ENCODE data around the gene ZNF76.
A peak's percentile ranks its signal among the peaks of the same experiment; 100 is the strongest.

The ZNF76 gene

DNA sequence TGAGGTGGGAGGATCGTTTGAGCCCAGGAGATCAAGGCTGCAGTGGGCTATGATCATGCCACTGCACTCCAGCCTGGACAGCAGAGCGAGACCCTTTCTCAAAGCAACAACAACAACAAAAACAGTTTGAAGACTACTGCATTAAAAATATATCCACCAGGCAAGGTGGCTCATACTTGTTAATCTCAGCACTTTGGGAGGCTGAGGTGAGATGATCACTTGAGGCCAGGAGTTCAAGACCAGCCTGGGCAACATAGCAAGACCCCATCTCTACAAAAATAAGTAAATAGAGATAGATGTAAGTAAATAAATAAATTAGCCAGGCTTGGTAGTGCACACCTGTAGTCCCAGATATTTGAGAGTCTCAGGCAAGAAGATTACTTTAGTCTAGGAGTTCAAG lies 12.5 kb downstream of the ZNF76 start:
- no peak overlapping the region for H3K4me3 ChIP-seq (ENCODE audit: insufficient read depth in 1 of 2, low read depth in 1 of 2, low read length in 2 of 2)
- DNase-seq, result no peak
- no peak overlapping the region for H2BK15ac ChIP-seq (ENCODE audit: low read depth, poor library complexity, severe bottlenecking)

GRCh38 chr6:35273822-35274559 lies 14.5 kb downstream of the ZNF76 start:
- H4K91ac ChIP-seq (ENCODE audit: low read length), result no peak overlapping the region
- H3K23ac ChIP-seq (ENCODE audit: low read length in 2 of 2), result no peak overlapping the region
- WGBS, result 98% methylated on average over 2 of the region's 4 CpGs
- H3K4ac ChIP-seq (ENCODE audit: low read depth in 1 of 2, low read length in 2 of 2), result no peak overlapping the region
- H3K18ac ChIP-seq (ENCODE audit: low read depth in 1 of 2, low read length in 2 of 2), result no peak overlapping the region
- H3K4me3 ChIP-seq (ENCODE audit: insufficient read depth in 1 of 2, low read depth in 1 of 2, low read length in 2 of 2), result no peak overlapping the region
- no peak overlapping the region for H2AK5ac ChIP-seq (ENCODE audit: low read length, severe bottlenecking)
- no peak overlapping the region for H3K4me2 ChIP-seq (ENCODE audit: low read length, poor library complexity, severe bottlenecking)
- H2BK12ac ChIP-seq (ENCODE audit: low read length in 2 of 2), result no peak overlapping the region
- no peaks in the 10 kb centered on the region for H3K4me1 ChIP-seq (ENCODE audit: control insufficient read depth, insufficient read depth, low read depth, low read length)
- H3K9ac ChIP-seq (ENCODE audit: low read length), result peak overlapping the region; percentile 27
- H4K8ac ChIP-seq (ENCODE audit: low read length), result no peak overlapping the region
- H3K14ac ChIP-seq (ENCODE audit: low read length in 2 of 2), result no peak overlapping the region
- H3K27me3 ChIP-seq (ENCODE audit: control insufficient read depth in 1 of 2, insufficient read depth in 1 of 2, low read length in 2 of 2), result no peaks in the 10 kb centered on the region
- H3K27ac ChIP-seq (ENCODE audit: low read length, poor library complexity, severe bottlenecking), result no peak overlapping the region
- H2AFZ ChIP-seq (ENCODE audit: low read depth, low read length), result no peak overlapping the region
- H2BK15ac ChIP-seq (ENCODE audit: low read depth, poor library complexity, severe bottlenecking), result no peak overlapping the region
- H3K9me3 ChIP-seq (ENCODE audit: control insufficient read depth, low read length), result no peaks in the 10 kb centered on the region
- H2BK120ac ChIP-seq (ENCODE audit: low read depth, low read length), result no peak overlapping the region
- H2BK5ac ChIP-seq (ENCODE audit: low read depth, low read length, poor library complexity, severe bottlenecking), result no peak overlapping the region
- peaks cover 29% of the 10 kb centered on the region for H3K79me1 ChIP-seq (replicated peaks; ENCODE audit: low read length, poor library complexity, severe bottlenecking)
- peaks cover 7 to 8% of the 10 kb centered on the region in 2 experiments for H3K36me3 ChIP-seq (ENCODE audit: control insufficient read depth in 1 of 2, insufficient read depth in 2 of 2, low read depth in 1 of 2, low read length in 2 of 2)
- no peak for DNase-seq

More for the DNA sequence above, 12.5 kb downstream of the ZNF76 start:
- Histone ChIP-seq H3K4ac (ENCODE audit: low read depth in 1 of 2, low read length in 2 of 2) (no peak overlapping the region), H2AK5ac (ENCODE audit: low read length, severe bottlenecking) (no peak overlapping the region), H2AFZ (ENCODE audit: low read depth, low read length) (no peak overlapping the region), H3K79me1 (replicated peaks; ENCODE audit: low read length, poor library complexity, severe bottlenecking) (peaks cover 29% of the 10 kb centered on the region), H3K18ac (ENCODE audit: low read depth in 1 of 2, low read length in 2 of 2) (no peak overlapping the region), H3K23ac (ENCODE audit: low read length in 2 of 2) (no peak overlapping the region), H2BK12ac (ENCODE audit: low read length in 2 of 2) (no peak overlapping the region), H3K9ac (ENCODE audit: low read length) (no peak overlapping the region), H4K8ac (ENCODE audit: low read length) (no peak overlapping the region), H2BK120ac (ENCODE audit: low read depth, low read length) (no peak overlapping the region), H4K91ac (ENCODE audit: low read length) (no peak overlapping the region), H3K27ac (ENCODE audit: low read length, poor library complexity, severe bottlenecking) (no peak overlapping the region), H3K27me3 (ENCODE audit: control insufficient read depth in 1 of 2, insufficient read depth in 1 of 2, low read length in 2 of 2) (no peaks in the 10 kb centered on the region), H3K4me2 (ENCODE audit: low read length, poor library complexity, severe bottlenecking) (no peak overlapping the region), H3K14ac (ENCODE audit: low read length in 2 of 2) (no peak overlapping the region), H3K9me3 (ENCODE audit: control insufficient read depth, low read length) (no peaks in the 10 kb centered on the region), H2BK5ac (ENCODE audit: low read depth, low read length, poor library complexity, severe bottlenecking) (no peak overlapping the region), H3K4me1 (ENCODE audit: control insufficient read depth, insufficient read depth, low read depth, low read length) (no peaks in the 10 kb centered on the region), H3K36me3 (ENCODE audit: control insufficient read depth in 1 of 2, insufficient read depth in 2 of 2, low read depth in 1 of 2, low read length in 2 of 2) (peaks cover 3 to 6% of the 10 kb centered on the region in 2 experiments)
- WGBS, result 95% methylated on average over 2 of the region's 2 CpGs

DNA sequence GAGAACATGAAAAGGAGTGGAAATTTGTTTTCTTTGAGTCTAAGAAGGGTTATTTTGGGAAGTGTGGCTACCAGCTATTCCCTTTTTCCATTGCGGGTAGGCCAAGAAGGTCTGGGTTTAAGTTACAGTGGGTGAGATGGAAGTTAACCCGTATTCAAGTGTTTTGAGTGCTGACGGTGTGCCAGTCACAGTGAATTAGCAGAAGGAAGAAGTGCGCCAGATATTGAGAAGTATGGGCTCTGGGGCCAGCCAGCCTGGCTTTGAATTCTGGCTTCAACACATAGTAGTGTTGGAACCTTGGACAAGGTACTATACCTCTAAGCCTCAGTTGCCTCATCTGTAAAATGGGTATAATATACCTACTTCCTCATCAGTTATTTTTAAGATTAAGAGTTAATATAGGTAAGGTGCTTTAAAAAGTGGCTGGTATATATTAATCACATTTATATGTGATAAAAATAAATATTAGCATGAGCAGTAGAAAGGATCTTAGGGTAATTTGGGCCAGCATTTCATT lies 16.3 kb downstream of the ZNF76 start:
- WGBS, result 99% methylated on average over 3 of the region's 4 CpGs
- no peak for DNase-seq
- Histone ChIP-seq H3K9me3 (ENCODE audit: control insufficient read depth, low read length) (no peaks in the 10 kb centered on the region), H3K4ac (ENCODE audit: low read depth in 1 of 2, low read length in 2 of 2) (no peak overlapping the region), H4K8ac (ENCODE audit: low read length) (no peak overlapping the region), H3K4me3 (ENCODE audit: insufficient read depth in 1 of 2, low read depth in 1 of 2, low read length in 2 of 2) (no peak overlapping the region), H3K27ac (ENCODE audit: low read length, poor library complexity, severe bottlenecking) (no peak overlapping the region), H3K9ac (ENCODE audit: low read length) (no peak overlapping the region), H3K36me3 (ENCODE audit: control insufficient read depth in 1 of 2, insufficient read depth in 2 of 2, low read depth in 1 of 2, low read length in 2 of 2) (peaks cover 7 to 8% of the 10 kb centered on the region in 2 experiments), H2AFZ (ENCODE audit: low read depth, low read length) (no peak overlapping the region), H2BK120ac (ENCODE audit: low read depth, low read length) (no peak overlapping the region), H3K14ac (ENCODE audit: low read length in 2 of 2) (no peak overlapping the region), H3K18ac (ENCODE audit: low read depth in 1 of 2, low read length in 2 of 2) (no peak overlapping the region), H3K4me2 (ENCODE audit: low read length, poor library complexity, severe bottlenecking) (no peak overlapping the region), H2BK15ac (ENCODE audit: low read depth, poor library complexity, severe bottlenecking) (no peak overlapping the region), H3K23ac (ENCODE audit: low read length in 2 of 2) (no peak overlapping the region), H3K27me3 (ENCODE audit: control insufficient read depth in 1 of 2, insufficient read depth in 1 of 2, low read length in 2 of 2) (no peaks in the 10 kb centered on the region), H2AK5ac (ENCODE audit: low read length, severe bottlenecking) (no peak overlapping the region), H2BK12ac (ENCODE audit: low read length in 2 of 2) (no peak overlapping the region), H3K4me1 (ENCODE audit: control insufficient read depth, insufficient read depth, low read depth, low read length) (peaks cover 2% of the 10 kb centered on the region), H3K79me1 (replicated peaks; ENCODE audit: low read length, poor library complexity, severe bottlenecking) (peaks cover 31% of the 10 kb centered on the region), H2BK5ac (ENCODE audit: low read depth, low read length, poor library complexity, severe bottlenecking) (no peak overlapping the region), H4K91ac (ENCODE audit: low read length) (no peak overlapping the region)

GRCh38 chr6:35278708-35279107 lies 19.2 kb downstream of the ZNF76 start:
- H3K27ac ChIP-seq (ENCODE audit: low read length, poor library complexity, severe bottlenecking), result no peak overlapping the region
- no peak overlapping the region for H2BK5ac ChIP-seq (ENCODE audit: low read depth, low read length, poor library complexity, severe bottlenecking)
- no peak overlapping the region for H3K14ac ChIP-seq (ENCODE audit: low read length in 2 of 2)
- no peak overlapping the region for H2AFZ ChIP-seq (ENCODE audit: low read depth, low read length)
- no peak overlapping the region for H4K8ac ChIP-seq (ENCODE audit: low read length)
- H2BK12ac ChIP-seq (ENCODE audit: low read length in 2 of 2), result no peak overlapping the region
- peaks cover 6% of the 10 kb centered on the region for H3K4me1 ChIP-seq (ENCODE audit: control insufficient read depth, insufficient read depth, low read depth, low read length)
- H3K4me2 ChIP-seq (ENCODE audit: low read length, poor library complexity, severe bottlenecking), result no peak overlapping the region
- no peak overlapping the region for H3K18ac ChIP-seq (ENCODE audit: low read depth in 1 of 2, low read length in 2 of 2)
- no peak overlapping the region for H3K9ac ChIP-seq (ENCODE audit: low read length)
- H4K91ac ChIP-seq (ENCODE audit: low read length), result no peak overlapping the region
- peaks cover 21% of the 10 kb centered on the region for H3K79me1 ChIP-seq (replicated peaks; ENCODE audit: low read length, poor library complexity, severe bottlenecking)
- H3K27me3 ChIP-seq (ENCODE audit: control insufficient read depth in 1 of 2, insufficient read depth in 1 of 2, low read length in 2 of 2), result no peaks in the 10 kb centered on the region
- H2BK120ac ChIP-seq (ENCODE audit: low read depth, low read length), result no peak overlapping the region
- no peak overlapping the region for H2BK15ac ChIP-seq (ENCODE audit: low read depth, poor library complexity, severe bottlenecking)
- H3K23ac ChIP-seq (ENCODE audit: low read length in 2 of 2), result no peak overlapping the region
- H3K4me3 ChIP-seq (ENCODE audit: insufficient read depth in 1 of 2, low read depth in 1 of 2, low read length in 2 of 2), result no peak overlapping the region
- H3K36me3 ChIP-seq (ENCODE audit: control insufficient read depth in 1 of 2, insufficient read depth in 2 of 2, low read depth in 1 of 2, low read length in 2 of 2), result peaks cover 4 to 37% of the 10 kb centered on the region in 2 experiments
- no peak overlapping the region for H3K4ac ChIP-seq (ENCODE audit: low read depth in 1 of 2, low read length in 2 of 2)
- DNase-seq, result no peak
- 90% methylated on average over 3 of the region's 3 CpGs for WGBS
- no peak overlapping the region for H2AK5ac ChIP-seq (ENCODE audit: low read length, severe bottlenecking)
- no peaks in the 10 kb centered on the region for H3K9me3 ChIP-seq (ENCODE audit: control insufficient read depth, low read length)
